ENCODE results near the gene PRRG3.

Gene PRRG3

DNA sequence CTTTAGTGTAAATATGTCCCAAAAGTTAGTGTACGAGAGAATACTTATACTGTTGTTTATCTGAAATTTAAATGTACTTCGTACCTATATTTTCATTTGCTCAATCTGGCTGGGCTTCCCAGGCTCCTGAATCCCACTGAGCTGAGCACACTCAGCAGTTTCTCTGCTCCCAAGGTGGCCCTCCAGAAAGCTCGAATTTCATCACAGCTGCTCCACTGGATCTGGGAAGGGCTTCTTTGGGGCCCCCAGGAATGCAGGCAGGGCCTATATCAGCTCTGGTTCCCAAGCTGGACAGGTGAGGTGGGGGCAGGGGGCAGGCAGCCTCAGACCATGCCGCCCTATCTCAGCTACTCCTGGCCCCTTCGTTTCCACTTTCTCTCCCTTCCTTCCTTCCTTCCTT lies 19.1 kb downstream of the PRRG3 start:
- H3K4me3 ChIP-seq (ENCODE audit: low read depth, low read length), result no peak overlapping the region
- DNase-seq (ENCODE audit: low read depth), result no peak
- TF ChIP-seq, protein P1, sequence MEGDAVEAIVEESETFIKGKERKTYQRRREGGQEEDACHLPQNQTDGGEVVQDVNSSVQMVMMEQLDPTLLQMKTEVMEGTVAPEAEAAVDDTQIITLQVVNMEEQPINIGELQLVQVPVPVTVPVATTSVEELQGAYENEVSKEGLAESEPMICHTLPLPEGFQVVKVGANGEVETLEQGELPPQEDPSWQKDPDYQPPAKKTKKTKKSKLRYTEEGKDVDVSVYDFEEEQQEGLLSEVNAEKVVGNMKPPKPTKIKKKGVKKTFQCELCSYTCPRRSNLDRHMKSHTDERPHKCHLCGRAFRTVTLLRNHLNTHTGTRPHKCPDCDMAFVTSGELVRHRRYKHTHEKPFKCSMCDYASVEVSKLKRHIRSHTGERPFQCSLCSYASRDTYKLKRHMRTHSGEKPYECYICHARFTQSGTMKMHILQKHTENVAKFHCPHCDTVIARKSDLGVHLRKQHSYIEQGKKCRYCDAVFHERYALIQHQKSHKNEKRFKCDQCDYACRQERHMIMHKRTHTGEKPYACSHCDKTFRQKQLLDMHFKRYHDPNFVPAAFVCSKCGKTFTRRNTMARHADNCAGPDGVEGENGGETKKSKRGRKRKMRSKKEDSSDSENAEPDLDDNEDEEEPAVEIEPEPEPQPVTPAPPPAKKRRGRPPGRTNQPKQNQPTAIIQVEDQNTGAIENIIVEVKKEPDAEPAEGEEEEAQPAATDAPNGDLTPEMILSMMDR (IDR thresholded peaks at IDR 0.05; ENCODE audit: control insufficient read depth, extremely low read depth, insufficient read depth), result no peak

DNA sequence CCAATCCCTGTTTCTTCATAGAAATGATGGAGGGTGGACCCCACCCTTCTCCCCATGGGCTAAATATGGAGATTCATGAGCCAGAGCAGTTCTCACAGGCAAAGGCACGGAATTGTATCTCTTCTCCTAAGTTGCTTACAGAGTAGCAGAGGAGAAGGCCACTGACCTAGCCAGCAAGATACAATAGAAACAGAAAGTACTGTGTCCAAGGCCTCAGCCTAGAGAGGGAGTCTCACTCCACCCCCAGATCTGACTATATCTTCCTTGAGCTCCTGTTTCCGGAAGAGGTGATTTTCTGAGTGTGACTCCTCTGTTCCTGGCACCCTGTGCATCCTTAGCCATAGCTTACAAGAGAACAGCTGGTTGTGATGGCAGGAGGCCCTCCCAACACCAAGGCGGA lies 20.5 kb downstream of the PRRG3 start, which contains the start of gene FATE1:
Gene FATE1 (plus strand): TSS at position 284 of the 400 bp plus-strand sequence. CDS start 85 bp downstream, at position 369.
- no peak within 1 kb of the TSS for H3K4me3 ChIP-seq (ENCODE audit: low read depth, low read length)
- TF ChIP-seq, protein P1 (IDR thresholded peaks at IDR 0.05; ENCODE audit: control insufficient read depth, extremely low read depth, insufficient read depth), result no peak
- DNase-seq (ENCODE audit: low read depth), result no peak

DNA sequence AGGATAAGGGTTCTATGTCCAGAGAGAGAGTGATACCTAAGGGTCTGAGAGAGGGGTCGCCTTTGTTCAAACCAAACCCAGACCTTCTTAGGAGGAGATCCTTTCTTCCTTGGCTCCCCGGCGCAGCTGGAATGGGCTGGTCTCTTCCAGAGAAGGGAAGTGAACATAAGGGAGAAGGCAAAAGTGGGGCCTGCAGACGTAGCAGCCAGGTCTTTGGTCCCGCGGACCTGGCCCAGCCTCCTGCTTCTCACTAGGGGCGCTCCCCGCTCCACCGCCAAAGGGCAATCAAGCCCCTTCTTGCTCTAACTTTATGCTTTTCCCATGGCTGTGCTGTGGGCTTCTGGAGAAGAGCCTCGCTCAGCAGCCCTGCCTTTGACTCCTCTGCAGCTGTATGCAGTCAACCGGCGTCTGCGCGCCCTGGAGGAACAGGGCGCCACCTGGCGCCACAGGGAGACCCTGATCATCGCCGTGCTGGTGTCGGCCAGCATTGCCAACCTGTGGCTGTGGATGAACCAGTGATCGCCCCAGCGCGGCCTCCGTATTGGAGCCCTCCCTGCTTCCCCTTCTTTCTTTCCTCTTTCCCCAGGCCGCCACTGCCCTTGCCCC lies 27.1 kb downstream of the PRRG3 start:
- no peak for DNase-seq (ENCODE audit: low read depth)
- TF ChIP-seq, protein P1 (IDR thresholded peaks at IDR 0.05; ENCODE audit: control insufficient read depth, extremely low read depth, insufficient read depth), result peak; percentile 58

DNA sequence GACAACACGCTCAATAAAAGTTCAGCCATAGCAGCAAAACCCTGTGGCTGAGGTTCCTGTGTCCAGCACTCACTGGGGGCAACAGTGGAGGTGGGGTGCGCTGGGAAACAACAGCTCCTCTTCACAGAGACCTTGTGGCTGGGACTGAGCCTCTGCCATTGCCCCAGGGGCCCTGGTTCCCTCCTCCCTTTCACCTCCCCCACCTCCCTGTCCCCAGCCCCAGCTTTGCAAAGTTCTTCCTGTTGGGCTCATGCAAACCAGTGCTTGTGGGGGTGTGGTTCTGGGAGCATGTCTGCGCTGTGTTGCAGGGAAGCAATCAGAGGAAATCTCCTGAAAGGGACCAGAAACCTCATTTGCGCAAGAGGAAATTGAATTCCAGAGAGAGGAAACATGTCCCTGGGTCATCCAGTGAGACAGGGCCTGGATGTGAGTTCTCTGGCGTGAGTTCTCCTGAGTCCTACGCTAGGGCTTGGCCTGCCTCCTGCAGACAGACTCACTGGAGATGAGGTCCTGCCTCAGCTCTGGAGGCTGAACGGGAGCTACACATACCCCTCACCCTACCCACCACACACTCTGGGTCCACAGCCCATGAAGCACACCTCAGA lies 28.0 kb downstream of the PRRG3 start:
- TF ChIP-seq, protein P1 (IDR thresholded peaks at IDR 0.05; ENCODE audit: control insufficient read depth, extremely low read depth, insufficient read depth), result no peak
- no peak overlapping the region for H3K4me3 ChIP-seq (ENCODE audit: low read depth, low read length)
- no peak for DNase-seq (ENCODE audit: low read depth)

More for the DNA sequence above, 27.1 kb downstream of the PRRG3 start:
- H3K4me3 ChIP-seq (ENCODE audit: low read depth, low read length), result no peak overlapping the region

DNA sequence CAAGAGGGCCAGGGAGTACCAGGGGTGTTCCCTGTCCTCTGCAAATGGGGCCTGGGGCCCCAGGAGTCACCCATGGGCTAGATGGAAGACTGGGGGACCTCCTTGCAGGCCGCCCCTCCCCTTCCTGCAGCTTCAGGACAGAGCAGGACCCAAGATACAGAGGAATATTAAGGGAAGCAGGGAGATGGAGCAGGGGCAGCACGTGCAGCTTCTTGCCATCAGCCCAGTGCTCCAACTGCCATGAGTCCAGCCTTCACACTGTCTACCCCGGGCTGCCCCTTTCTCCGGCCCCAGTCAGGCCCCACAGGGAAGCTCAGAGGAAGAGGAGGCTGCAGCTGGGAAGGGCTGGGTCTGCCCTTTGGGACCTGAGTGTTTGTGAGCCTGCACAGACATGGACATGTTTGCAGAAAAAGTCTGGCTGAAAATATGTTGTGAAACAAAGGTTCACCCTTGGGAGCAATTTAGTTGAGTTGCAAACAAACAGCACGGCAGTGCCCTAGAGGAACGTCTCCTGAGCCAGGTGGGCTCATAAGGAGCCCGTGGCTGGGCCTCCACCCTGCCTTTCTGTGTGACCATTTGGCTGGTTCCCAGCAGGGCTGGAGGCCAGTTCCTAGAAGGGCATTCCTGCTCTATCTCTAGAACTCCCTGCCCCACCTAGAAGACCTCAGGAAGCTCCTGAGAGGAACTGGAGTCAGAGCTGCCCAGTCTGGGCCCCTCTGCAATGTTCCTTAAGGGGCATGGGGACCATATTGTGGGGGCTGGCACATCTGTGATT lies 29.5 kb downstream of the PRRG3 start:
- TF ChIP-seq, protein P1 (IDR thresholded peaks at IDR 0.05; ENCODE audit: control insufficient read depth, extremely low read depth, insufficient read depth), result no peak
- no peak overlapping the region for H3K4me3 ChIP-seq (ENCODE audit: low read depth, low read length)
- no peak for DNase-seq (ENCODE audit: low read depth)

DNA sequence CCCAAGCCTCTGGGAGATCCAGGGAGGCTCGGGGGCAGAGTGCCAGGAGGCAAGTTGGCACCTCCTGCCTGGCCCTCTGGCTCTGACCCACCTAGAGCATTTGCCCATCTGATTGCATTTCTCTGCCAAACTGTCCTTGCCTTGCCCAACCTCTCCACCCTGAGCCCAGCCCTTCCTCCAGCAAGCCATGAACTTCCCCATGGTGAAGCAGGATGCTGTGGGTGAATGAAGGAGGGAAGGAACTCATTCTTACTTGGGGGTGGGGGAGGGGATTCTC lies 30.0 kb downstream of the PRRG3 start:
- no peak overlapping the region for H3K4me3 ChIP-seq (ENCODE audit: low read depth, low read length)
- no peak for DNase-seq (ENCODE audit: low read depth)
- TF ChIP-seq, protein P1 (IDR thresholded peaks at IDR 0.05; ENCODE audit: control insufficient read depth, extremely low read depth, insufficient read depth), result no peak

Measured in LNCaP clone FGC (cell line).